MM.1S (cell line): ENCODE measurements around the gene SLC12A6.
A peak's percentile ranks its signal among the peaks of the same experiment; 100 is the strongest.

Source experiments
- DNase-seq: peaks from one replicate; pipeline ENCODE4 v3.0.0-alpha.2; 2015
- H2AFZ ChIP-seq: fragments of 300-600 bp; sonication (generic); 2 replicates; pipeline ENCODE4 v1.6.0; 2016; ENCODE audit warnings: antibody characterized with exemption, low read length
- H3F3A ChIP-seq: fragments of 300-600 bp; sonication (generic); 2 replicates; pipeline ENCODE4 v1.6.1; 2016; ENCODE audit warnings: mild to moderate bottlenecking, antibody characterized with exemption, low read length, moderate library complexity, mixed read lengths; ENCODE audit not compliant: insufficient read depth
- H3K27ac ChIP-seq: fragments of 300-600 bp; sonication (generic); 2 replicates; pipeline ENCODE4 v1.5.1; 2016; ENCODE audit warnings: mild to moderate bottlenecking, low read length
- H3K27me3 ChIP-seq: fragments of 300-600 bp; sonication (generic); replicated peaks from 2 replicates; pipeline ENCODE4 v1.6.0; 2016; ENCODE audit warnings: low read length; ENCODE audit not compliant: insufficient read depth
- H3K36me3 ChIP-seq: fragments of 300-600 bp; sonication (generic); replicated peaks from 2 replicates; pipeline ENCODE4 v1.6.1; 2016; ENCODE audit warnings: mild to moderate bottlenecking, low read length, mixed read lengths; ENCODE audit not compliant: insufficient read depth
- H3K4me1 ChIP-seq: fragments of 300-600 bp; sonication (generic); 2 replicates; pipeline ENCODE4 v1.6.1; 2016; ENCODE audit warnings: low read length, mixed read lengths
- H3K4me2 ChIP-seq: fragments of 300-600 bp; sonication (generic); 2 replicates; pipeline ENCODE4 v1.6.0; 2016; ENCODE audit warnings: low read depth, low read length
- H3K4me3 ChIP-seq: fragments of 300-600 bp; sonication (generic); 2 replicates; pipeline ENCODE4 v1.5.1; 2016; ENCODE audit warnings: low read length, mixed read lengths
- H3K79me2 ChIP-seq: fragments of 300-600 bp; sonication (generic); 2 replicates; pipeline ENCODE4 v1.6.1; 2016; ENCODE audit warnings: mixed run types, low read length, mixed read lengths
- H3K9ac ChIP-seq: fragments of 300-600 bp; sonication (generic); 2 replicates; pipeline ENCODE4 v1.6.1; 2016; ENCODE audit warnings: low read length, mixed read lengths
- H3K9me2 ChIP-seq: fragments of 300-600 bp; sonication (generic); replicated peaks from 2 replicates; pipeline ENCODE4 v1.6.1; 2016; ENCODE audit warnings: mild to moderate bottlenecking, low read length, mixed read lengths; ENCODE audit not compliant: insufficient read depth
- H3K9me3 ChIP-seq: fragments of 300-600 bp; sonication (generic); replicated peaks from 2 replicates; pipeline ENCODE4 v1.6.1; 2016; ENCODE audit warnings: mild to moderate bottlenecking, low read length, mixed read lengths; ENCODE audit not compliant: insufficient read depth
- H4K20me1 ChIP-seq: fragments of 300-600 bp; sonication (generic); 2 replicates; pipeline ENCODE4 v1.6.1; 2016; ENCODE audit warnings: mild to moderate bottlenecking, low read length, moderate library complexity, mixed read lengths; ENCODE audit not compliant: insufficient read depth
- EZH2 ChIP-seq: fragments of 300-600 bp; sonication (generic); optimal IDR thresholded peaks from 2 replicates; pipeline ENCODE3; 2017; ENCODE audit warnings: low read depth, mild to moderate bottlenecking, antibody characterized with exemption, low read length, mixed read lengths
- EZH2phosphoT487 ChIP-seq: fragments of 300-600 bp; sonication (generic); IDR thresholded peaks from 2 replicates; pipeline ENCODE4 v1.6.1; 2018; ENCODE audit warnings: antibody characterized with exemption, low read length
- TF ChIP-seq, protein P1 (sequence below): fragments of 300-600 bp; sonication (generic); IDR thresholded peaks from 2 replicates; pipeline ENCODE4 v1.5.1; 2016; ENCODE audit warnings: antibody characterized with exemption, low read length, mixed read lengths

SLC12A6 gene

DNA sequence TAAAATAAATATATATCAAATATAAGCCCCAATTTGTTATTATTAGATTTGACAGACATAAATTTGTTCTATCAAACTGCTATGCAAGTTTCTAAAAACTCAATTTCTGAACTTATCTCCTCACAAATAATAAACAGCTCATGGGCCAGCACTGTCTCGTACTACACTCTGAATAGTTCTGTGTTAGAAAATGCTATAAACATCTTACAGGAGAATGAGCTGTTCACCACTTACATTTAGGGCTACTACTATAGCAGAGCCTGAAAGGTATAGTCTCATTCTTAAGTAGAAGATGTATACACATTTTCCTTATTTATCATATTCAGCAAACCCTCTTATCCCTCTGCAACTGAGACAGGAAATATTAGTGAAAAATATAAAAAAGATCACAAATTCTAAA, 12.6 kb downstream of the SLC12A6 start:
- no peaks in the 10 kb centered on the region for H3K27me3 ChIP-seq
- no peak for DNase-seq
- H3K9me3 ChIP-seq, result no peaks in the 10 kb centered on the region
- no peaks in the 10 kb centered on the region for H3K9me2 ChIP-seq
- H3K27ac ChIP-seq, result no peak overlapping the region
- H3K4me1 ChIP-seq, result peaks cover 36% of the 10 kb centered on the region
- TF ChIP-seq, protein P1, sequence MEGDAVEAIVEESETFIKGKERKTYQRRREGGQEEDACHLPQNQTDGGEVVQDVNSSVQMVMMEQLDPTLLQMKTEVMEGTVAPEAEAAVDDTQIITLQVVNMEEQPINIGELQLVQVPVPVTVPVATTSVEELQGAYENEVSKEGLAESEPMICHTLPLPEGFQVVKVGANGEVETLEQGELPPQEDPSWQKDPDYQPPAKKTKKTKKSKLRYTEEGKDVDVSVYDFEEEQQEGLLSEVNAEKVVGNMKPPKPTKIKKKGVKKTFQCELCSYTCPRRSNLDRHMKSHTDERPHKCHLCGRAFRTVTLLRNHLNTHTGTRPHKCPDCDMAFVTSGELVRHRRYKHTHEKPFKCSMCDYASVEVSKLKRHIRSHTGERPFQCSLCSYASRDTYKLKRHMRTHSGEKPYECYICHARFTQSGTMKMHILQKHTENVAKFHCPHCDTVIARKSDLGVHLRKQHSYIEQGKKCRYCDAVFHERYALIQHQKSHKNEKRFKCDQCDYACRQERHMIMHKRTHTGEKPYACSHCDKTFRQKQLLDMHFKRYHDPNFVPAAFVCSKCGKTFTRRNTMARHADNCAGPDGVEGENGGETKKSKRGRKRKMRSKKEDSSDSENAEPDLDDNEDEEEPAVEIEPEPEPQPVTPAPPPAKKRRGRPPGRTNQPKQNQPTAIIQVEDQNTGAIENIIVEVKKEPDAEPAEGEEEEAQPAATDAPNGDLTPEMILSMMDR, result no peak
- TF ChIP-seq EZH2phosphoT487, result no peak
- TF ChIP-seq EZH2, result no peak
- peaks cover 19% of the 10 kb centered on the region for H3F3A ChIP-seq
- H3K79me2 ChIP-seq, result peaks cover 61% of the 10 kb centered on the region
- no peak overlapping the region for H3K4me3 ChIP-seq
- H2AFZ ChIP-seq, result no peak overlapping the region
- H3K4me2 ChIP-seq, result no peak overlapping the region
- no peaks in the 10 kb centered on the region for H3K36me3 ChIP-seq
- H4K20me1 ChIP-seq, result no peaks in the 10 kb centered on the region
- no peak overlapping the region for H3K9ac ChIP-seq

DNA sequence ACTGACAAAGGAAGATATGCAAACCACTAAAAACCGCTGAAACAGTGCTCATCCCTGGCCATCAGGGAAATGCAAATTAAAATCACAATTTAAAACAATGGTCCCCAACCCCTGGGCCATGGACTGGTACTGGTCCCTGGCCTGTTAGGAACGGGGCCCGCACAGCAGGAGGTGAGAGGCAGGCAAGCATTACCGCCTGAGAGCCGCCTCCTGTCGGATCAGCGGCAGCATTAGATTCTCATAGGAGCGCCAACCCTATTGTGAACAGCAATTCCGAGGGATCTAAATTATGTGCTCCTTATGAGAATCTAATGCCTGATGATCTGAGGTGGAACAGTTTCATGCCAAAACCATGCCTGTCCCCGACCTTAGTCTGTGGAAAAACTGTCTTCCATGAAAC, 14.4 kb downstream of the SLC12A6 start:
- no peak overlapping the region for H3K4me3 ChIP-seq
- H4K20me1 ChIP-seq, result no peaks in the 10 kb centered on the region
- no peak overlapping the region for H3K9ac ChIP-seq
- H3K36me3 ChIP-seq, result no peaks in the 10 kb centered on the region
- no peak for DNase-seq
- TF ChIP-seq, protein P1, result no peak
- TF ChIP-seq EZH2phosphoT487, result no peak
- no peak for TF ChIP-seq EZH2
- no peaks in the 10 kb centered on the region for H3K9me3 ChIP-seq
- H3F3A ChIP-seq, result peaks cover 13% of the 10 kb centered on the region
- no peaks in the 10 kb centered on the region for H3K9me2 ChIP-seq
- no peak overlapping the region for H3K4me2 ChIP-seq
- peaks cover 52% of the 10 kb centered on the region for H3K79me2 ChIP-seq
- H3K27ac ChIP-seq, result no peak overlapping the region
- no peak overlapping the region for H2AFZ ChIP-seq
- no peaks in the 10 kb centered on the region for H3K27me3 ChIP-seq
- H3K4me1 ChIP-seq, result peaks cover 20% of the 10 kb centered on the region

DNA sequence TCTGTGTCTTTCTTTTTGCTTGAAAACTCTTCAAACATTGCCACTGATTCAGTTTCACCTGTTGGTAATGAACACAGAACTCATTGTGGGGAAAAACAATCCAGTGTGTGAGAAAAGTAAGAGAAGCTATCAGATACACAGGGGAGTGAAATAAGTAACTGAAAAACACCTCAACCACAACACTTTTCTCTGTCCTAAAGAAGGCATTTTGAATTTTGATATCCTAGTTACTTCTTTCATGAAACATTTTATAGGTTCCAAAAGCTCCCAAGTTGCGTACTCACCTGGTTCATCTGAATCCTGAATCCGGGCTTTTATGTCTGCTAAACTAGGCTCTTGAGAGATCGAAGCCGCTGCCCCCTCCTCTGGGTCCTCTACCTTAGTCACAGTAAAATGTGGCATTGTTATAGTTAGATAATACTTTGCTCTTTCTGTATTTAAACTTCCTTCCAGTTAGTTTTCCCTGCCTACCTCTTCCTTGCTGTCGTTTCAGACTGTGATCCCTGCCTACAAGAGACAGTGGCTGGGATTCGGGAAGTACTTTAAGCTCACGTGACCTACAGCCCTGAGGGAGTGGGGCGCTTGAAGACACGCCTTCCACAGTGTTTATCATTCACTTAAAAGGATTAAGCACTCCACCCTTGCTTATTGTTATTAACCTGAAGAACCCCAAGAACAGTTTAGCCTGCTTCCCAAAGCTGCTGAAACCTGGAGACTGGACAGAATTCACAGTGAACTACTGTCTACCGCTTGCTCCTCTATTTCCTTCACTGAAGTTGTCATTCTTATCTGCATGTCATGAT, 19.1 kb downstream of the SLC12A6 start:
- 0 out of 2 replicates have a peak, but pooled peaks cover 8% of the 10 kb centered on the region for H3F3A ChIP-seq
- TF ChIP-seq EZH2 (no peak), EZH2phosphoT487 (no peak)
- TF ChIP-seq, protein P1, result no peak
- peak overlapping the region; percentile 75 for H3K4me3 ChIP-seq
- H3K27ac ChIP-seq, result peak overlapping the region; percentile 28; the same call in 1 of the 2 replicates
- H4K20me1 ChIP-seq, result no peaks in the 10 kb centered on the region
- H3K9ac ChIP-seq, result peak overlapping the region; percentile 43; the same call in 1 of the 2 replicates
- no peaks in the 10 kb centered on the region for H3K27me3 ChIP-seq
- peak overlapping the region; percentile 85 for H3K4me2 ChIP-seq
- H2AFZ ChIP-seq, result peak overlapping the region; percentile 85
- H3K36me3 ChIP-seq, result no peaks in the 10 kb centered on the region
- no peaks in the 10 kb centered on the region for H3K9me3 ChIP-seq
- no peaks in the 10 kb centered on the region for H3K4me1 ChIP-seq
- H3K9me2 ChIP-seq, result no peaks in the 10 kb centered on the region
- H3K79me2 ChIP-seq, result peaks cover 62% of the 10 kb centered on the region
- peak; percentile 48 for DNase-seq
